HG03457 (cell line): Measurements from ENCODE around the gene ACLY.
"Not testable (repeated sequence)": the region's sequence is repeated elsewhere in the genome, so short reads cannot be mapped to it uniquely, and the experiment has no call there.

Experiments
- ATAC-seq: cut with Tn5 transposase; IDR thresholded peaks from one replicate; pipeline ENCODE4 v1.9.1; 2021; ENCODE audit warnings: moderate number of reproducible peaks; ENCODE audit not compliant: unreplicated experiment

ACLY gene

GRCh38 chr17:41939693-41940090, 20.9 kb upstream of the ACLY start:
- ATAC-seq, result no peak

GRCh38 chr17:41939044-41939692, 20.4 kb upstream of the ACLY start:
- ATAC-seq, result no peak

- no peak for ATAC-seq
Measured at GRCh38 chr17:41937970-41938954, 19.5 kb upstream of the ACLY start.

- no peak for ATAC-seq
Measured at GRCh38 chr17:41935641-41936040, 16.9 kb upstream of the ACLY start.

GRCh38 chr17:41932816-41933389, 14.2 kb upstream of the ACLY start:
- no peak for ATAC-seq

GRCh38 chr17:41931715-41932114, 13.0 kb upstream of the ACLY start:
- ATAC-seq, result not testable (repeated sequence)

GRCh38 chr17:41930833-41931156, 12.0 kb upstream of the ACLY start:
- ATAC-seq, result not testable (repeated sequence)

GRCh38 chr17:41930009-41930832, 11.5 kb upstream of the ACLY start, which contains the start of gene ODAD4:
TSS of gene ODAD4 (plus strand) at chr17:41930617. CDS start at chr17:41930724, 107 bp downstream.
- ATAC-seq, result peak; percentile 83

GRCh38 chr17:41928693-41929251, 10.0 kb upstream of the ACLY start:
- ATAC-seq, result no peak

GRCh38 chr17:41925991-41926590, 7.3 kb upstream of the ACLY start:
- ATAC-seq, result no peak

- no peak for ATAC-seq
Measured at GRCh38 chr17:41920580-41920955, 1.8 kb upstream of the ACLY start.

- no peak for ATAC-seq
Measured at GRCh38 chr17:41919840-41920579, 1.3 kb upstream of the ACLY start.

GRCh38 chr17:41919165-41919817, 540 bp upstream of the ACLY start:
- peak; percentile 16 for ATAC-seq

GRCh38 chr17:41917679-41918313, 955 bp downstream of the ACLY start:
- no peak for ATAC-seq

- ATAC-seq, result no peak
Measured at GRCh38 chr17:41917192-41917591, 1.6 kb downstream of the ACLY start.

GRCh38 chr17:41915566-41915965, 3.2 kb downstream of the ACLY start:
- no peak for ATAC-seq

GRCh38 chr17:41915020-41915419, 3.7 kb downstream of the ACLY start:
- no peak for ATAC-seq

GRCh38 chr17:41914358-41914766, 4.4 kb downstream of the ACLY start:
- no peak for ATAC-seq

GRCh38 chr17:41913798-41914197, 5.0 kb downstream of the ACLY start:
- no peak for ATAC-seq
